ENCODE measurements around the gene NCBP3.

NCBP3 gene

DNA sequence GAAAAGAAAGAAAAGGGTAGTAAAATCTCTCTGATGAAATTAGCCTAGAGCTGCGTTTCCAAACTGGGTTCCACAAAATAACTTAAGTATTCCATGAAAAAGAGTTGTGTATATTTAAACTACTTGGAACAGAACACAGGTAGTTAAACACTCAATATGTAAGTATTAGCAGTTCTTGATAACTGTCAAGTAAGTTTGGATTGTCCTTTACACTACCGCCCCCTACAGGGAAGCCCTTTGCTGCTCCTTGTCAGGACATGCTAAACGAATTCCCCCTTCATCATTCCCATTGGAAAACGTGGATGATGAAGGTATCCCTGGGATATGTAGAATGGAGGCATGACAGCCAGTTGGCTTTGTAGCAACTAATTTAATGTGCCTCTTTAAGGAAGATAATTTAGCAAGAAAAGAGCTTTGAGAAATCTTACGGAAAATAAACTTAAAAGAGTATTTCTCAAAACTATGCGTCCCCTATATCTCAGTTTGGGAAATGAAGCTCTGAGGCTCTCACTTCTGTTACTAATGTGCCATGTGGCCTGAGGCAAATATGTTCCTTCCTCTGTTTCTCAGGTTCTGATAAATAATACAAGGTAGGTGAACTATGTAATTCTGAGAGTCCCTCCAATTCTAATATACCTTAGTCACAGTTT lies 18.8 kb downstream of the NCBP3 start:
- ChIA-PET POLR2A (no interaction called here), CTCF (interaction anchor here (0.7 to 4.0 kb wide), 3 partner anchors 11 to 89 kb away, joined by 4 to 30 read pairs (median 5); partner anchors contain the start of gene NCBP3)
- DNase-seq (ENCODE audit: extremely low spot score) = peak; percentile 59
- TF ChIP-seq HDGF (IDR thresholded peaks at IDR 0.05; ENCODE audit: borderline replicate concordance) (no peak), PKNOX1 (IDR thresholded peaks at IDR 0.05) (no peak), SUZ12 (IDR thresholded peaks at IDR 0.05) (no peak), LEF1 (IDR thresholded peaks at IDR 0.05; ENCODE audit: borderline replicate concordance) (no peak), CTBP1 (IDR thresholded peaks at IDR 0.05; ENCODE audit: borderline replicate concordance) (no peak), ELF4 (IDR thresholded peaks at IDR 0.05) (no peak), SP1 (IDR thresholded peaks at IDR 0.05) (no peak), FOXM1 (IDR thresholded peaks at IDR 0.05; ENCODE audit: borderline replicate concordance) (no peak), BHLHE40 (IDR thresholded peaks at IDR 0.05; ENCODE audit: borderline replicate concordance) (no peak), L3MBTL2 (conservative IDR thresholded peaks at IDR 0.05) (no peak), FOXK2 (IDR thresholded peaks at IDR 0.05) (no peak)

DNA sequence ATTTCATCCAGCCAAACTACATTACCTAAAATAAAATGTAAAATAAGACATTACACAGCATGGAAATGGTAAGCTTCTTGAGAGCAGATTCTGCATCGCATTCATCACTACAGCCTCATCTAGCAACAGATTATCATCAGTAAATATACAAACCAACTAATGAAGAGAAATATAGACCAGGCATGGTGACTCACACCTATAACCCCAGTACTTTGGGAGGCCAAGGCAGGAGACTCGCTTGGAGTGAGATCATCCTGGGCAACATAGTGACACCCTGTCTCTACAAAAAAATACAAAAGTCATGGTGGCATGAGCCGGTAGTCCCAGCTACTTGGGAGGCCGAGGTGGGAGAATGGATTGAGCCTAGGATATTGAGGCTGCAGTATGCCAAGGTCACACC lies 19.9 kb downstream of the NCBP3 start:
- ChIA-PET CTCF (interaction anchor here (1.7 to 4.0 kb wide), 2 partner anchors 20 to 88 kb away, joined by 5 to 30 read pairs; partner anchors contain the start of gene NCBP3), POLR2A (no interaction called here)
- DNase-seq (ENCODE audit: extremely low spot score) = no peak
- no peak for TF ChIP-seq HDGF (IDR thresholded peaks at IDR 0.05; ENCODE audit: borderline replicate concordance)
- no peak for TF ChIP-seq FOXA1 (IDR thresholded peaks at IDR 0.05)
- TF ChIP-seq SUZ12 (IDR thresholded peaks at IDR 0.05) = no peak
- TF ChIP-seq ELF4 (IDR thresholded peaks at IDR 0.05) = no peak
- TF ChIP-seq L3MBTL2 (conservative IDR thresholded peaks at IDR 0.05) = no peak
- no peak for TF ChIP-seq CTBP1 (IDR thresholded peaks at IDR 0.05; ENCODE audit: borderline replicate concordance)
- no peak for TF ChIP-seq LEF1 (IDR thresholded peaks at IDR 0.05; ENCODE audit: borderline replicate concordance)
- no peak for TF ChIP-seq ZNF384 (IDR thresholded peaks at IDR 0.05)
- no peak for TF ChIP-seq FOXK2 (IDR thresholded peaks at IDR 0.05)
- TF ChIP-seq TARDBP (IDR thresholded peaks at IDR 0.05) = no peak
- no peak for TF ChIP-seq PKNOX1 (IDR thresholded peaks at IDR 0.05)
- TF ChIP-seq SP1 (IDR thresholded peaks at IDR 0.05) = no peak
- no peak for TF ChIP-seq ARNT (IDR thresholded peaks at IDR 0.05)
- no peak for TF ChIP-seq FOXM1 (IDR thresholded peaks at IDR 0.05; ENCODE audit: borderline replicate concordance)
- no peak for TF ChIP-seq NFRKB (IDR thresholded peaks at IDR 0.05)
- no peak for TF ChIP-seq BHLHE40 (IDR thresholded peaks at IDR 0.05; ENCODE audit: borderline replicate concordance)

- ChIA-PET CTCF (no interaction called here), POLR2A (no interaction called here)
- DNase-seq (ENCODE audit: extremely low spot score) = no peak
- TF ChIP-seq FOXK2 (IDR thresholded peaks at IDR 0.05) = no peak
- TF ChIP-seq TARDBP (IDR thresholded peaks at IDR 0.05) = no peak
- TF ChIP-seq FOXA1 (IDR thresholded peaks at IDR 0.05) = no peak
- no peak for TF ChIP-seq ARNT (IDR thresholded peaks at IDR 0.05)
- TF ChIP-seq HDGF (IDR thresholded peaks at IDR 0.05; ENCODE audit: borderline replicate concordance) = no peak
- no peak for TF ChIP-seq NFRKB (IDR thresholded peaks at IDR 0.05)
- TF ChIP-seq SP1 (IDR thresholded peaks at IDR 0.05) = no peak
- TF ChIP-seq CTBP1 (IDR thresholded peaks at IDR 0.05; ENCODE audit: borderline replicate concordance) = no peak
- no peak for TF ChIP-seq BHLHE40 (IDR thresholded peaks at IDR 0.05; ENCODE audit: borderline replicate concordance)
- TF ChIP-seq L3MBTL2 (conservative IDR thresholded peaks at IDR 0.05) = no peak
- TF ChIP-seq ZNF384 (IDR thresholded peaks at IDR 0.05) = no peak
- TF ChIP-seq FOXM1 (IDR thresholded peaks at IDR 0.05; ENCODE audit: borderline replicate concordance) = no peak
- no peak for TF ChIP-seq PKNOX1 (IDR thresholded peaks at IDR 0.05)
- TF ChIP-seq ELF4 (IDR thresholded peaks at IDR 0.05) = no peak
- TF ChIP-seq SUZ12 (IDR thresholded peaks at IDR 0.05) = no peak
- no peak for TF ChIP-seq LEF1 (IDR thresholded peaks at IDR 0.05; ENCODE audit: borderline replicate concordance)
Observed at GRCh38 chr17:3821101-3821500, 24.9 kb downstream of the NCBP3 start.

GRCh38 chr17:3818786-3819185 lies 27.3 kb downstream of the NCBP3 start:
- POLR2A ChIA-PET = no interaction called here
- no peak for DNase-seq (ENCODE audit: extremely low spot score)

More at GRCh38 chr17:3818786-3819185, 27.3 kb downstream of the NCBP3 start:
- CTCF ChIA-PET = no interaction called here
- no peak for TF ChIP-seq CTBP1 (IDR thresholded peaks at IDR 0.05; ENCODE audit: borderline replicate concordance)
- no peak for TF ChIP-seq PKNOX1 (IDR thresholded peaks at IDR 0.05)
- no peak for TF ChIP-seq FOXM1 (IDR thresholded peaks at IDR 0.05; ENCODE audit: borderline replicate concordance)
- TF ChIP-seq ELF4 (IDR thresholded peaks at IDR 0.05) = no peak
- no peak for TF ChIP-seq FOXA1 (IDR thresholded peaks at IDR 0.05)
- TF ChIP-seq NFRKB (IDR thresholded peaks at IDR 0.05) = no peak
- no peak for TF ChIP-seq HDGF (IDR thresholded peaks at IDR 0.05; ENCODE audit: borderline replicate concordance)
- TF ChIP-seq L3MBTL2 (conservative IDR thresholded peaks at IDR 0.05) = no peak
- no peak for TF ChIP-seq LEF1 (IDR thresholded peaks at IDR 0.05; ENCODE audit: borderline replicate concordance)
- no peak for TF ChIP-seq SP1 (IDR thresholded peaks at IDR 0.05)
- no peak for TF ChIP-seq ZNF384 (IDR thresholded peaks at IDR 0.05)
- no peak for TF ChIP-seq BHLHE40 (IDR thresholded peaks at IDR 0.05; ENCODE audit: borderline replicate concordance)
- TF ChIP-seq FOXK2 (IDR thresholded peaks at IDR 0.05) = no peak
